HG02678 (cell line): ENCODE data around the gene ITGB7.

ENCODE experiments used
- ATAC-seq: cut with Tn5 transposase; IDR thresholded peaks from one replicate; pipeline ENCODE4 v1.9.1; 2021; ENCODE audit warnings: mild to moderate bottlenecking, moderate library complexity; ENCODE audit not compliant: unreplicated experiment

The ITGB7 gene

DNA sequence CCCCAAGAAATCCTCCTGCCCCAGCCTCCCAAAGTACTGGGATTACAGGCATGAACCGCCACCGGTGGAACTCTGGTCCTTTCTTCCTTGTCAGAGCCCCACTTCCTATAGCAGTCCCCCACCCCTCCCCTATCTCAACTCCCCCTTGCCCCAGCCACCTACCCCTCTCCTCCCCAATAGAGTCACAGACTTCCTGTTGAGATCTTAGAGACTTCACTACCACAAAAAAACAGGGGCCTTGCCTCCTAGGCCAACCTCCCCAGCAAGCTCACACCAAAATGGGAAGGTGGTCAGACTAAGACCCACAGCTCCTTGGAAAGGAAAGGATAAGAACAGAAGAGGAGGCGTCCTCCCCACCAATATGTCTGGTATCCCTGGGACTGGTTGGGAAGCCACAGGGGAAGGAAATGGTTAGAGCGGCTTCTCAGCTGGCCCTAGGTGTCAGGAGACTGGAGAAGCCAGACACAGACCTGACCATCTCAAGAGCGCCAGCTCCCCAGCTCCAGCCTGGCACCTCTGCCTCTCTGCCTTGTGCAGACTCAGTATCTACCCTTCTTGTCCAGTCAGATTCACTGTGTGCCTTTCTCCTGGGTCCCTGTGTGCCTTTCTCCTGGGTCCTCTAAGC, 8.5 kb downstream of the ITGB7 start:
- no peak for ATAC-seq

DNA sequence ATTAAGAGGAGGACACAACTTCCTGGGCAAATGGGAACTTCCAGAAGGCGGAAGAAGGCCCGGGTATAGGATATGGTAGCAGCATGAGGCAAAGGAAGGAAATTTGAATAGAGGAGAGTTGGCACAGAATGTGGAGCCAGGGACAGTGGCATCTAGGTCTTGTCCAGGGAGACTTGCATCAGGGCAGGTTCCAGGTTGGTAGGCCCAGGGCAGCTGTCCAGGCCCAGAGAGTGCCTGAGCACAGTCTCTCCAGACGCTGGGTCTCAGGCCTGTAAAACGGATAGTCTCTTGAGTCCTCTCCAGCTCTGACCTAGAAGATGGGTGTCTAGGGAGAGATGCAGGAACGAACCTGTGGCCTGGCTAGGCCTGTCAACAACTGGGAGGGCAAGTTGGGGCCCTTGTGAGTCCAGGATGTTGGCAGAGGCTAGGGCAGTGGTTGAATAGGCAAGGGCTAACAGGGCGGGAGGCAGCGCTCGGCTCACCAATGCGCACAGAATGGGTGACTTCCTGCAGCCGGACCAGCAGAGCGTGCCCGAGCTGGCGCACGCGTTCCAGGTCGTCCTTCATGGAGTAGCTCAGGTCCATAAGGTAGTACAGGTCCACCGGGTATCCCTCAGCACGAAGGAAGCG, 9.9 kb downstream of the ITGB7 start:
- ATAC-seq = no peak

DNA sequence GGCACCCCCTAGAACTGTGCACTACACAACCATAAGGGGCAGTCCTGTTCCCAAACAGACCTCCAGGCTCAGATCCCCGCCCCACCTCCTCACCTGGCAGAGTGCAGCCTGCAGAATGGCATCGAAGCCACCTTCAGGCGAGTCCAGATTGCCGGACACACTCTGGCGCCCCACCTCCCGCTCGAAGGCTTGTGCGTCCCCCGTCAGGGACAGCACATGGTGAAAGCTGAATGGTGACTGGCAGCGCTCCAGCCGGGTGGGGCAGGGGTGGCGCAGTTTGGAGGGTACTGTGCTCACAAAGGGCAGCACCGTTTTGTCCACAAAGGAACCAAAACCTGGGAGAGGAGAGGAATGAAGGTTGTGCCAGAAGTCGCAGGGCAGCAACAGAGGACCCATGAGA, 10.6 kb downstream of the ITGB7 start:
- no peak for ATAC-seq

DNA sequence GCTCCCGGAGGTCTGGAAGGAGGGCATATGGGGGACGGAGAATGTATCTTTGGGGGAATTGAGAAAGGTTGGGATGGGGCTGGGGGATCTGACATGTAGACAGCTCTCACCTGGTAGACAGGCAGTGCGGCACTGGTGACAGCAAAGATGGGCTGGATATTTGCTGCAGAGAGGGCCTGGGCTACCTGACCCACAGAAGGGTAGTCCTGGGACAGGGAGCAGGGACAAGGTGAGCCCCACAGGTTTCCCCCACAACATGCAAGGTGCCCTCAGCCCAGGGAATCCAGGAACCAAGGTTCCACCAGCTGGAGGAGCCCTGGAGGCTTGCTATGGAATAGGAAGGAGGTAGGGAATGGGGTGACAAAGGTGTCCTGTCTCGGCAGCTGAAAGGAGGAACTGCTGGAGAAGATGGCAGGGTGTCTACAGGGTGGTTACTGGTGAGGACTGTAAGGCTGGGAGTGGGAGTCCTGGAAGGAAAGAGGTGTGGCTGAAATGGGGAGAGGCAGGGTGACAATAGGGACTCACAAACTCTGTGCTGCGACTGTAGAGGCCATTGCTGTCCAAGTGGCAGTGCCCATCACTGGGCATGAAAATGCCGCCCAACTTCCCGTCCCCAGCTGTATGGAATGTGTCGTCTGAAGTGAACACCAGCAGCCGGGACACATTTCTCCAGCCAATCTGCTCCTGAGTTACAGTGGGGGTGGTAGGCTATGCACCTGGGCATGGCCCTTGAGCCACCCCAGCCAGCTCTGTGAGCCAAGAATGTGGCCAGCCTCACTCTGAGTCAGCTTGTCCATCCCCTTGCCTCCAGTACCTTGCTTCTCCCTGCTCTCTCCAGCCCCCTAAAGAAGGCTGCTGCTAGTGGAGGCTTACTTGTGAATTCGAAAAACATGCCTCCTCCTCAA, 11.3 kb downstream of the ITGB7 start:
- no peak for ATAC-seq

DNA sequence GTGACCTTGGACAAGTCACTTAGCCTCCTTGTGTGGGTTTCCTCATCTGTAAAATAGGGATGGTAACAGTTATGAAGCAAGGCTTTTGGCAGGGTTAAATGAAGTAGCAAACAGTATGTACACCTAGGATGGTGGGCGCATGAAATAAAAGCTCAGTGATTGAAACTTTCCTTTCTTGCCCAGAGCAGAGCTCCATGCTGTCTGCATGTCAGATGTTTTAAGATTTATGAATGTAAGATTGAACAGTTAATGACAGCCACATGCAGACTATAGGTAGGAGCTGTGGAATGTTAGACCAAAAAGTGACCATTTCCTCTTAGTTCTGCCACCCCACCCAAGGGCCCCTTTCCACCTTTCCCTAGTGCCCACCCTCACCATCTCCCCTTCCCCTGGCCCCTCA, 12.1 kb downstream of the ITGB7 start:
- no peak for ATAC-seq

DNA sequence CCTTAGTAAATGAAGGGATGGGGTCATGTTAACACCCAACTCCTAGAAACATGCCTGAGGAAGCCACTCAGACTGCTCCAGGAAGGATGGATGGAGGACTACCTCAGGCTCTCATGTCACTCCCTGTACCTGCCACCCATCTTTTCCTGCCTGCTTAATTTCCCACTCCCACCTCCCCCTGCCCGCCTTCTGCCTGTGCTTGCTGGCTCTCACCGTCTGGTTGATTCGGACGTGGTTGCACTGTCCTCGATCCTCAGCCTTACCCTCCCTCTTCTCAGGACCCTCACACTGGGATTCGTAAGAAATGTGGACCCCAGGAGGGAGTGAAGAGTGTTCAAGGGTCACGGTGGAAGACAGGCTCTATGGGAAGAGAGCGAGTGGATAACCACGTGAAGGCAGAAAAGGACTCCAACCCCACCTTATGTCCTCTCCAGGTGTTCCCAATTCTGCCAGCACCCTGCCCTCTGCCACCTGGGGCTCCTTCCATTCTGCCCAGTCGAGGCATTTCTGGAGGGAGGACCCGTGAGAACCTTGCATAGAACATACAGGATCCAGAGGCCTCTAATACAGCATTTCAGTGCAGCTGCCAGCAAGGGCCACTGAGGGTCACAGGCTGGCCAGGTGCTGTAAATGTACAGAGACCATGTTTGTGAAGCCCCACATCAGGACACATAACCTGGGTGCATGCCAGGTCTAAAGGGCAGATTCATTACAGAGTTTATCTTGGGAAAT, 12.9 kb downstream of the ITGB7 start:
- ATAC-seq = no peak

DNA sequence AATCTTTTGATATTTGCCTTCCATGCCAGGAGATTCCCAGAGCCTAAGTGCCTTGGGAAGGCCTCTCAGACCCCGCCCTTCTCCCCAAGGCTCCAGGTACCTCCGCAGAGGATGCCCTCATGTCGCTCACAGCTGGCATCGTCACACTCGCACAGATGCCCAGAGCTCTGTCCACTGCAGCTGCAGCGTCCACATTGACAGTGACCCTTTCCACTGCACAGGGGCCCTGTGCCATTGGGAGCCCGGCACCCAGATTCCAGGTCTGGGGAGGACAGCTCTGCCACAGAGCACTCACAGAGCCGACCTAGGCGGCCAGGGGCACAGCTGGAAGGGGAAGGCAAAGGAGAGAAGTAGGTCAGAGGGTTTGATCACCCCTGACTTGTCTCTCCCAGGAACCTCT, 14.0 kb downstream of the ITGB7 start:
- ATAC-seq = no peak

DNA sequence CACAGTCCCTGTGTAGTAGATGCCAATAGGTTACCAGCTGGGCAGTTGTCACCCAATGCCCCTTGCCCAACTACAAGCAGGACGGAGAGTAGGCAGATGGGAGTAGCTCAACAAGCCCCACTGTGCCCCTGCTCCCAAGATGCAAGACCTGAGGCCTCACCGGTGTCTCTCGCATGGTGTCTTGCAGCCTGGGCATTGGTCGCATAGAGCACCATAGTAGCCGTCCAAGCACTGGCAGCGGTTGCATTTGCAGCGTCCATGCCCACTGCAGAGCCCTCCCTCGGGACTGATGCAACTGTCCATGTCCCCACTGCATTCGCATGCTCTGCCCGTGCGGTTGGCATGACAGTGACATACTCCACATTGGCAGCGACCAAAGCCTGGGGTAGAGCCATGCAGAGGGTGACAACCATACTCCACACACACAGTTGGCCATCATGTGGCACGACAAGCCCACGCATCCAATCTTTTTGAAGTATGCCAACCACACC, 14.5 kb downstream of the ITGB7 start:
- no peak for ATAC-seq

DNA sequence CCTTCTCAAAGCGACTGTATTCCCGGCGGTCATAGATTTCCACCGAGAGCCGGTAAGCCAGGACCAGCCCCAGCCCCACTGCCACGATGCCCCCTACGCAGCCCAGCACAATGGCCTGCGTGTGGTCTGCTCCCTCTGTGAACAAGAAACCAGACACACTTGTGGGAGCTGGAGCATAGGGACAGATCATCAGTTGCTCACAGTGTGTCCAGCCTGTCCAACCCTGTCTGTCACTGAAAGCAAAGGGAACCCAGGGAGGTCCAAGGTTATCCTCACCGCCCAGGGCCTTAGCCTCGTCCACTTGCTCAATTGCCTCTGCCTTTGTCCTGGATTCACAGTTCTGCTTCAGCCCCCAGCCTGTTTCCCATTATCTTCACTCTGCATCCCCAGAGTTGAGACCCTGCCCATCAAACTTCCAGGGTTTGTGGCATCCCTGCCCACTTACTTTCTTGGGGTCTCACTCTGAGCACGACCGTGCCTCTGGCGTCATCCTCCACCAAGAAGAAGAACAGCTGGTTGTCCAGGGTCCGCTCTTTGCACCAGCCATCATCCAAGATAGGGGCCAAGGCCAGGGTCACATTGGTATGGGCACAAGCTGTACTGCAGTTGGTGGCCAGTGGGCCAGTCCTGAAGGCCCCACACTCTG, 15.0 kb downstream of the ITGB7 start:
- ATAC-seq = no peak

DNA sequence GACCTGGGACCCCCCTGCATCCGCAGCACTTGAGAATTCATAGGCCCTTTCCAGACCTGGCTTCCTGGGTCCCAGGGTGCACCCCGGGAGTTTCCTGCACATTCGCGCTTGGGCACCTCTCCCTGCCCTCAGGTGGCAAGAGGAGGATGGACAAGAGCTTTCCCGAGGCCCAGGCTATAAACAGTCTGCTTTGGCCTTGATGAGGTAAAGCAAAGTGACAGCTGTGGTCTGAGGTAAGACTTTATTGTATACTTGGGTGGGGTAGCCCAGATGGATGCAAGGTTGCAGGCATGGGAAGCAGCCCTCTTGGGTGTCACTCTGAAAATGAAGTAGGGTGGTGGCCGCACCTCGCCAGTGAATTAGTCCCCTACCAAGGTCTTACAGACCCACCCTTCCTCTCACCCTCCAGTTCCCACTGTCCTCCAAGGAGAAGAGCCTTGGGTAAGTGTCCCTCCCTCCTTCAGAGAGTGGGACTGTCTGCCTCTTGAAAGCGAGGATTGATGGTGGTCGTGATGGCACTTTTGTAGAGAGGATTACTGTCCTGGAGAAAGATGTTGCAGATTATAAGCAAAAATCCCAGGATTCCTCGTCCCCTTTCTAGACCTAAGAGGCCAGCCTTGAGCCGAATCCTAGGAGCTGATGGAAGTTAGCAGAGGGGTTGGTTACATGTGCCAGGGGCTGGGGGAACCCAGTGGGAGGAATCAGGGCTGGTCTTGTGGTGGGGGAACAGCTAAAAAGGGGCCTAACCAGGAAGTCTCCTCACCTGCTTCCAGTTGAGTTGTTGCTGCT, 15.8 kb downstream of the ITGB7 start:
- ATAC-seq = no peak

DNA sequence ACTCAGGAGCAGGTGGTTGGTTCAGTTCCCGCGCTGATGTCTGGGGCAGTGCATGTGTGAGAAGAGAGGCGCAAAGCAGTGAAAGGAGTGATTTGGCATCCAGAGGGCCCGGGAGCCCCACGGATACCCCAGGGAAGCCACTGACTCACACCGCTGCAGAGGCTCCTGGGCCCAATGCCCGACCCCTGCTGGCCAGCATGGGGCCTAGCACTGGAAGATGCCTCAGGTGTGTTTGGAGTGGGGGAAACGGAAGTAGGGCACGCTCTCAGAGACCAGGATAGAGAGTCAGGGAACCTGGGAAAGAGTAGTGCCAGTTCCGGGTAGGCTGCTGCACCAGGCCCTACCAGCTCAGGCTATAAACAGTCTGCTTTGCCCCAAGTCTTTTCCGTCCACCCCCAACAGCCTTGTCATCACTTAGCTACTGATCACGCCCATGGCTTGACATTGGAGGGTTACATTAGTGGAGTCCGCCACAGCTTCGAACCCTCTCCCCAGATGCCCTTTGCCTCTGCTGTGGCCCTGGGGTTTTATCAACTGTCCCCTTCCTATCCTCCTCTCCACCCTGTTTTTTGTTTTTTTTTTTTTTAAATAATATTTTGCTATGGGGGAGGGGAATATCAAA, 16.8 kb downstream of the ITGB7 start:
- peak; percentile 56 for ATAC-seq

DNA sequence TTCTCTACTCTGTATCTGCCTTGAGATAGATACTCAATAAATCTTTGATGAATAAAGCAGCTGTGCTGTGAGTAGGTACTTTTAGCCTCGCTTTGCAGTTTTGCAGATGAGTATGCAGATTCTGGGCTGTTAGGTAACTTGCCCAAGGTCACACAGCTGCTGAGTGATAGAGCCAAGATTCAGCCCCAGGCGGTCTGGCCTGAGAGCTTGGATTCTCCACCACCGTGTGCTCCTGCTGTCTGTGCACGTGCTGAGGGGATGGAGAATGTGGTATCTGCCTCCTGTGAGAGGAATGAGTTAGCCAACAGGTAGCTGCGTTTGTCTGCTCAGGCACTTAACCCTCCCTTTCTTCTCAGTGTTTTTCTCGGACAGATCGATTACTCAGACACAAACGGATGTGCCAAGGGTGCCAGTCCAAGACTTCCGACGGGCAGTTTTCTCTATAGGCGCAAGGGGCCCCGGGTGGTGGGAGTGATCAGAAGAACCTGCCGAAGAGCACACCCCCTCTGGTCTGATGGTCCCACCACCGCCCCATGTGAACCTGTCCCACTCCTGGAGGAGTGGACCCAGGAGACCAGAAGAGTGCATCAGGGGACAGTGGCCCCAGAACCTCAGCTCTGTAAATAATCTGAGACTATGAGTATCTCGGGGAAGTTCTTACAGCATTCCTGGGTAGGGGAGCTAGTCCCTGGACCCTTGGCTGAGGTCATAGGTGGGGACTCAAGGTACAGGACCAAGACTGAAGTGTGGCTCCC, 19.7 kb downstream of the ITGB7 start:
- no peak for ATAC-seq

DNA sequence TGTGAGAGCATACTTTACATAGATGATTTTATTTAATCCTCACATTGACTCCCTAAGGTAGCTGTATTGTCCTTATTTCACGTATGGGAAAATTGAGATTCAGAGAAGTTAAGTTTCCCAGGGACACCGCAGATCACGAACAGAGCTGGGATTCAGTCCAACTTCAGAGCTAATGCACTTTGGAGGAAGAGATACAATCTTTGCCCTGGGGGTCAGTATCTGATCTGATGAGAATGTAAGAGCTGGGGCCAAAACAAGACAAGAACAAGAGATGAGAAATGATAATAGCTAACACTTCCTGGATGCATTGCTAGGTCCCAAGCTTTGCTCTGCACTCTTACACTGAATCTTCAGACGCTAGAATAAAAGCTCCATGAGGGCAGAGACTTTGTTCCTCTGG, 20.3 kb downstream of the ITGB7 start:
- no peak for ATAC-seq

DNA sequence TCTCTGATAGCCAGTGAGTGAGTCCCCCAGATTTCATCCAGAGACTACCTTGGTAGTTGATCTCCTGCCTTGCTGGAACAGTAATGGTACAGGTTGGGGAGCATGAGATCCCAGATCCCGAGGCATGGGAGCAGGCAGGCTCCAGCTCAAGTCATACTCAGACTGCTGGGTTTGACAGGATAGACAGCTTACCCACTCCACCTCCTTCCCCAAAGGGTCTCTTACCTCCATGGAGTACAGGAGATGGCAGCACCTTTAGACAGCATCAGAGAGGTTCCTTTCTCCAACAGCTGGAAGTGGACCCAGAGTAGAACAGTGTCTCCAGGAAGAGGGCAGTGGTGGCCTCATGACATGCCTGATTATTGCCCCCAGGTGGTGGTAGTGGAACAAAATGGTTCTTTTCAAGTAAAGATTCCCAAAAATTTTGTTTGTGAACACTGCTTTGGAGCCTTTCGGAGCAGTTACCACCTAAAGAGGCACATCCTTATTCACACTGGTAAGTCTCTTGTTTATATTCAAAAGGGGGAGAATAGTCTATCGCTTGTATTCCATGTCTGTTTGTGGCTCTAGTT, 21.4 kb downstream of the ITGB7 start:
- no peak for ATAC-seq

DNA sequence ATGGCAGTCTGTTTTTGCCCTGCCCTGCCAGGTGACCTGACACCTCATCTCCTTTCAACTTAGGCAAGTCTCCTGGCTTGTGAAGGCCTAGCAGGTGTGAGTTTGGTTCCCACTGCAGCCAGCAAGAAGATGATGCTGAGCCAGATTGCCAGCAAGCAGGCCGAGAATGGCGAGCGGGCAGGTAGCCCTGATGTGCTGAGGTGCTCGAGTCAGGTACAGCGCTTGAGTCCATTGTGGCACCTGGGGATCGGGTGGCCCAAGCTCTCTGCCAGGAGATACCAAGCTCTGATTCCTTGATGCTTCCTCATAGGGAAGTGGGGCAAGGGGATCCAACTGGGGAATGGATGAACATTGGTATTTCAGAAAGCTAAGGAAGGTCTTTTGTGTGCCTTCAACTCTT, 22.2 kb downstream of the ITGB7 start:
- ATAC-seq = no peak

DNA sequence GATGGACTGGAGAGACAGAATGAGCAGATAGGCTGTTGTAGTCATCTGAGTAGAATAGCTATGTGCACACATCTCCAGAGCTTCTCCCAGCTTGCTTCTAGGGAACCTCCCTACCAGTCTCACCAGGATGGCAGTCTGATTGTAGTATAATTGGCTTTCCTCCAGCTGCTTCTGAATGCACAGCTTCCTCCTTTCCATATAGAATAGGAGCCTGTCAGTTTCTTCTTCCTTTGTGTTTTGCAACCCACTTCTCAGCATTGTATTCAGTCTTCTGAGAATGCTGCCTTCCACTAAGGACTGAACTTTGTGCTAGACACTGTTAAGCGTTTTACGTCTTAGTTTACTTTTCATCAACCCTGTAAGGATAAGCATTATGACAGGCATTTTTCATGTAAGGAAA, 24.1 kb downstream of the ITGB7 start:
- ATAC-seq = no peak

DNA sequence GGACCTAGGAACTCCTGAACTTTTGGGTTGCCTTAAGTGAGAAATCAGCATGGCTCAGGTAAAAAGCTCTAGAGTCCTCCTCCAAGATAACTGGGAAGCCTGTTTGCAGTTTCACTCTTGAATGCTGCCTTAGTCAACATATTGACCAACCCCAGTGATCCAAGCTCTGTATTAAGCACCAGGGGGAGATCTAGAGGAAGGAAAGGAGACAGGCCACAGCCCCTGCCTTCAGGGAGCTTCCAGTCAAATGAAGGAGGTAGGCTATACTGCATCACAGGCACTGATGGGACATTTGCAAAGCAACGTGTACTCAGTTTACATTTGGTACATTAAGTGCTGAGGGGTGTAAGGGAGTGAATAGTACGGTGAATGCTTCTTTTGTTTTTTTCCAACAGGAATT, 25.1 kb downstream of the ITGB7 start:
- no peak for ATAC-seq

DNA sequence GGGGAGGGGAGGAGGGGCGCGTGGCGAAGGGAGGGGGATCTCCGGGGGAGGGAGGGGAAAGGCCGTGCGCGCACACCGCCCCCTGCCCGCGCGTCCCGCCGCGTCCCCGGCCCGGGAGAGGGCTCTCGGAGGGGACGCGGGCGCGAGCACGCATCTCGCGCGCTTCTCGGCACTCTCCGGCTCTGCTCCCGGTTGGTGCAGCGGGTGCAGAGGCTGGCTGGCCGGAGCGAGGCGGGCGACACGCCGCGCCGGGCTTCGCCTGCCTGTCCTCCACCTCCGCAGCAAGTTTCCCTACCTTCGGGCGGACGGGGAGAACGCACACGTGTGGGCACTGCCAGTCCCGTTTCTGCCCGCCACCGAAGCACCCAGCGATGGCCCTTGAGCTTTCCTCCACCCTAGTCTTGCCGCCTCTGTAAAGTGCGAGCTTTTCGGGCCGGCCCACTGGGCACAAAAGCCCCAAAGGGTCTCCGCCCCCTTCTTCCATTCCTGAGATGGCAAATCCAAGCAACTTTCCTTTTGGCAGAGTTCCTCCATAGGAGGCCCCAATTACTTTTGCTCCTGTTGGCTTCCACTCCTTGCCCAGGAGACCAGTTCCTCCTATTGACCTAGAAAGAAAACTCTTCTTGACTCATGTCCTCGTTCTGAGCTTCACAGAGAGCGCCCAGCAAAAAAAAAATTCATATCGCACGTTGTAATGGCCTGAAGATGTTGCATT, 26.0 kb downstream of the ITGB7 start:
- ATAC-seq = peak; percentile 50
